Measurements from ENCODE around the gene ZNF761.

DNA sequence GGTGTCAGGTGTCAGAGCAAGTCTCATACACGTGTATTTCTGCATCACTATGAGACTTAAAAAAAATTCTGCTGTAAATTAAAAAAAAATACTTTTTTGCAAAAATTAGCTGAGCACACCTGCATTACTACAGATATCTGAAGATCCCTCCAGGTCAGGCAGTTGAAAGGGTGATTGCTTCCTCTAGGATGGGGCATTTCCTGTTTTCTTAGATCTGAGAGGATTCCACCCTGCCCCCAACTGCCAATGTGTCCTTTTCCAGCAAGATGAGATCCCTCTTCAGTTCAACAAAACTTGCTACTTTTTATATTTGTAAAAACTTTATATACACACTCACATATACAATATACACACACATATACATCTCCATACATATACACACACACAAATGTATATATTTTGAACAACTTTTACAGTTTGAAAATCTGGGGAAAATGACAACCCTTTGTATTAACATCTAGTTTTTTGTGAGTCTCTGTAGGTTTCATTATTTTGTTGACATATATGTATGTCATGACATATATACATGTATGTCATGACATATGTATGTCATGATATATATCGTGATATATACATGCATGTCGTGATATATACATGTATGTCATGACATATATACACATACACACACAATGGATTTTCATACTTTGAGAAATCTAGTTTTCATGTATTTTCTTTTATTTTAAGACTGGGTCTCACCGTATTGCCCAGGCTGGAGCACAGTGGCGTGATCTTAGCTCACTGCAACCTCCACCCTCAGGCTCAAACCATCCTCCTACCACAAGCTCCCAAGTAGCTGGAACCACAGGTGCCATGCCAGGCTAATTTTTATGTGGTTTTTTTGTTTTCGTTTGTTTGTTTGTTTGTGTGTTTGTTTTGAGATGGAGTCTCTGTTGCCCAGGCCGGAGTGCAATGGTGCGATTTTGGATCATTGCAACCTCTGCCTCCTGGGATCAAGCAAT is 53.5 kb downstream of the ZNF761 start:
- TF ChIP-seq CTCF (IDR thresholded peaks at IDR 0.05) (no peak), POLR2A (IDR thresholded peaks at IDR 0.05) (no peak)
